Measurements from ENCODE around the gene UBTD2.

UBTD2 gene

DNA sequence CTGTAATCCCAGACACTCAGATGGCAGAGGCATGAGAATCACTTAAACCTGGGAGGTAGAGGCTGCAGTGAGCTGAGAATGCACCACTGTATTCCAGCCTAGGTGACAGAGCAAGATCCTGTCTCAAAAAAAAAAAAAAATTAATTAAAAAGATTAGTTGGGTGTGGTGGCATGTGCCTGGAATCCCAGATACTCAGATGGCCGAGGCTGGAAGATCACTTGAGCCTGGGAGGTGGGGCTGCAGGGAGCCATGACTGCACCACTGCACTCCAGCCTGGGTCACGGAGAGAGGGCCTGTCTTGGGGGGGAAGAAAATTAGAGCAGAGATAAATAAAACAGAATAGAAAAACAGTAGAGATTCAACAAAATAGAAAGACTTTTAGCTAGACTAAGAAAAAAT, 34.9 kb downstream of the UBTD2 start:
- ChIA-PET POLR2A (no interaction called here), CTCF (interaction anchor here (0.7 kb wide), 1 partner anchor 49 kb away, joined by 4 read pairs; no protein-coding TSS in a partner anchor)
- Histone ChIP-seq H3K36me3 (ENCODE audit: control insufficient read depth in 2 of 2, insufficient read depth in 1 of 2, low read length in 2 of 2) (no peaks in the 10 kb centered on the region; a peak in 1 of 3 replicates), H3K4me3 (ENCODE audit: low read depth, low read length) (no peak overlapping the region), H3K4me1 (ENCODE audit: control insufficient read depth, insufficient read depth, low read length) (no peaks in the 10 kb centered on the region), H3K27ac (ENCODE audit: extremely low read depth, low read depth, low read length) (no peak overlapping the region), H3K9me3 (ENCODE audit: control insufficient read depth, insufficient read depth, low read depth, low read length) (no peaks in the 10 kb centered on the region)
- TF ChIP-seq ZNF155 (tag by site-specific recombination; IDR thresholded peaks at IDR 0.05) (no peak), ZNF837 (tag by site-specific recombination; IDR thresholded peaks at IDR 0.05) (no peak), ZIC2 (tag by site-specific recombination; IDR thresholded peaks at IDR 0.05) (no peak), SALL2 (tag by site-specific recombination; IDR thresholded peaks at IDR 0.05; ENCODE audit: borderline replicate concordance) (no peak), ZNF239 (tag by site-specific recombination; IDR thresholded peaks at IDR 0.05) (no peak), ZNF341 (tag by site-specific recombination; IDR thresholded peaks at IDR 0.05; ENCODE audit: low read depth) (no peak), TCF7L2 (IDR thresholded peaks at IDR 0.05; ENCODE audit: borderline replicate concordance, low read depth, low read length) (no peak), ZSCAN30 (tag by site-specific recombination; IDR thresholded peaks at IDR 0.05) (no peak)

DNA sequence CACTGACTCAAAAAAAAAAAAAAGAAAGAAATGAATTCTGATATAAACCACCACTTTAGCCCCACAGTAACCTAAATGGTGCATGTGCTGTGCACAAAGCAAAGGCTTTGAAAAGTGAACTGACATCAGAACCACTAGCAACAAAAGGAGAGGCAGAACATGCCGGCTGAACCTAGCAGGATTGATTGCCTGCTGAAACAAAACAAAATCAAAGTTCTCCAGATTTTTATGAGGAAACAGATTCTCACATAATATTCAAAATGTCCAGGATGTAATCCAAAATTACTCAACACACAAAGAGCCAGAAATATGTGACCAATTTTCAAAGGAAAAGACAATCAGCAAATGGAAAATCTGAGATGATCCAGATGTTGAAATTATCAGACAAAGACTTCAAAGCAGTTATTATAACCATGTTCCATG, 37.9 kb downstream of the UBTD2 start:
- POLR2A ChIA-PET: no interaction called here
- Histone ChIP-seq H3K27ac (ENCODE audit: extremely low read depth, low read depth, low read length) (no peak overlapping the region), H3K9me3 (ENCODE audit: control insufficient read depth, insufficient read depth, low read depth, low read length) (no peaks in the 10 kb centered on the region), H3K4me1 (ENCODE audit: control insufficient read depth, insufficient read depth, low read length) (no peaks in the 10 kb centered on the region), H3K4me3 (ENCODE audit: low read depth, low read length) (no peak overlapping the region), H3K36me3 (ENCODE audit: control insufficient read depth in 2 of 2, insufficient read depth in 1 of 2, low read length in 2 of 2) (no peaks in the 10 kb centered on the region; a peak in 1 of 3 replicates)
- TF ChIP-seq ZXDB (tag by site-specific recombination; IDR thresholded peaks at IDR 0.05): no peak
- no peak for TF ChIP-seq ZNF174 (tag by site-specific recombination; IDR thresholded peaks at IDR 0.05)
- TF ChIP-seq ZNF433 (tag by site-specific recombination; IDR thresholded peaks at IDR 0.05; ENCODE audit: low read depth): no peak
- TF ChIP-seq ZSCAN30 (tag by site-specific recombination; IDR thresholded peaks at IDR 0.05): no peak
- no peak for TF ChIP-seq ZNF791 (tag by site-specific recombination; IDR thresholded peaks at IDR 0.05)
- TF ChIP-seq ZNF677 (tag by site-specific recombination; IDR thresholded peaks at IDR 0.05): no peak
- TF ChIP-seq ZNF211 (tag by site-specific recombination; IDR thresholded peaks at IDR 0.05; ENCODE audit: low read depth): no peak
- TF ChIP-seq PRDM6 (tag by site-specific recombination; IDR thresholded peaks at IDR 0.05): no peak
- TF ChIP-seq, protein P1, sequence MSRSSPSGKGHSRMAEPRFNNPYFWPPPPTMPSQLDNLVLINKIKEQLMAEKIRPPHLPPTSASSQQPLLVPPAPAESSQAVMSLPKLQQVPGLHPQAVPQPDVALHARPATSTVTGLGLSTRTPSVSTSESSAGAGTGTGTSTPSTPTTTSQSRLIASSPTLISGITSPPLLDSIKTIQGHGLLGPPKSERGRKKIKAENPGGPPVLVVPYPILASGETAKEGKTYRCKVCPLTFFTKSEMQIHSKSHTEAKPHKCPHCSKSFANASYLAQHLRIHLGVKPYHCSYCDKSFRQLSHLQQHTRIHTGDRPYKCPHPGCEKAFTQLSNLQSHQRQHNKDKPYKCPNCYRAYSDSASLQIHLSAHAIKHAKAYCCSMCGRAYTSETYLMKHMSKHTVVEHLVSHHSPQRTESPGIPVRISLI (tag by site-specific recombination; IDR thresholded peaks at IDR 0.05): no peak
- CTCF ChIA-PET: no interaction called here

- no peak for TF ChIP-seq ZNF558 (tag by site-specific recombination; IDR thresholded peaks at IDR 0.05)
- TF ChIP-seq ZNF266 (tag by site-specific recombination; IDR thresholded peaks at IDR 0.05; ENCODE audit: low read depth): no peak
- no peak for TF ChIP-seq SP2 (tag by site-specific recombination; IDR thresholded peaks at IDR 0.05)
- no peak for TF ChIP-seq FEZF1 (tag by site-specific recombination; IDR thresholded peaks at IDR 0.05)
- TF ChIP-seq ZNF18 (tag by site-specific recombination; IDR thresholded peaks at IDR 0.05): no peak
- no peak for TF ChIP-seq ZNF548 (tag by site-specific recombination; IDR thresholded peaks at IDR 0.05)
- TF ChIP-seq TRIM28 (IDR thresholded peaks at IDR 0.05; ENCODE audit: borderline replicate concordance, low read length): no peak
- no peak for TF ChIP-seq ZNF561 (tag by site-specific recombination; IDR thresholded peaks at IDR 0.05; ENCODE audit: borderline replicate concordance)
- no peak for TF ChIP-seq ZNF138 (tag by site-specific recombination; IDR thresholded peaks at IDR 0.05; ENCODE audit: borderline replicate concordance)
- Histone ChIP-seq H3K36me3 (ENCODE audit: control insufficient read depth in 2 of 2, insufficient read depth in 1 of 2, low read length in 2 of 2) (no peaks in the 10 kb centered on the region; a peak in 1 of 3 replicates), H3K4me1 (ENCODE audit: control insufficient read depth, insufficient read depth, low read length) (no peaks in the 10 kb centered on the region), H3K9me3 (ENCODE audit: control insufficient read depth, insufficient read depth, low read depth, low read length) (no peaks in the 10 kb centered on the region), H3K4me3 (ENCODE audit: low read depth, low read length) (no peak overlapping the region), H3K27ac (ENCODE audit: extremely low read depth, low read depth, low read length) (no peak overlapping the region)
- ChIA-PET POLR2A (no interaction called here), CTCF (no interaction called here)
Measured at GRCh38 chr5:172245046-172245445, 38.5 kb downstream of the UBTD2 start.
